ENCODE measurements around the gene SAMD7.
A peak's percentile ranks its signal among the peaks of the same experiment; 100 is the strongest.

Gene SAMD7

DNA sequence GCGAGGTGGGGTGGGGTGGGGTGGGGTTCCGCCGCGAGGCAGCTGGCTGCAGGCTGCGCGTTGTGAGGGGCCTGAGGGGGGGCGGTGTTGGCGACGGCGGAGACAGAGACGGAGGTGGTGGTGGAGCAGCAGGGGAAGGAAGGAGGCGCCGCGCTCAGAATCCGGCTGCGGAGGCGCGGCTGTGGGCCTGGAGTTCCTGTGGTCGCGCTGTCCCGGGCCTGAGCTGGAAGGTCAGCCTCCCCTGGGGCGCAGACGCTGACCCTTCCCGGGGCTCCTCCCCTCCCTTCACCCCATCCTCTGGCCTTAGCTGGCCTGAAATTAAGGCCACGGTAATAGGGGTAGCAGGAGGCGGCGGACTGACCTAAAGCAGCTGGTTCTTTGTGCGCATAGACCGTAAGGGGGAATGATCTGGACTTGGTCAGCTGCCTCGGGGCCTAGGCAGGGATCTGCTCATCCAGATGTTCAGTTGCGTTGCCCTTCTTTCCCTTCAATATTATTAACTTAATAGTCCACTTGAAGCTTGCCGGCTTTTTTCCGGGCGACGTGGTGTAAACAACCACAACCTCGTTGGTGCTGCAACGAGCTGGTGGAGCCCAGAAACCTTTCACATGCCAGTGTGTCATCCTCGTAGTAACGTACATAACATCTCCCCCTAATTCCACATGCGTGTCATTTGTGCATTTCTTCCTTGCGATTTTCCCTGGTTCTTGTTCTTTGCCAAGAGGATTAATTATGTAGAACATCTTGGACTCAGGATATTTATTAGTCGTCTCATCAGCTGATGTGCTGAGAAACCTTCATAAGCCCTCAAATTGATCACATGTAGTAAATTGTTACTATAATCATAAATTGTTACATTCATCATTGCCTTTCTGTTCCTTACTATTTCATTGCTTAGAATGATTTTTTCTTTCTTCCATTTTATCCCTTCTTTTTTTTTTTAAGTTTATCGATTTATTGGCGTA lies 55.9 kb downstream of the SAMD7 start:
- DNase-seq: peak; percentile 85

- no peak for DNase-seq
These were observed 57.0 kb downstream of the SAMD7 start for GRCh38 chr3:169968224-169968885.

DNA sequence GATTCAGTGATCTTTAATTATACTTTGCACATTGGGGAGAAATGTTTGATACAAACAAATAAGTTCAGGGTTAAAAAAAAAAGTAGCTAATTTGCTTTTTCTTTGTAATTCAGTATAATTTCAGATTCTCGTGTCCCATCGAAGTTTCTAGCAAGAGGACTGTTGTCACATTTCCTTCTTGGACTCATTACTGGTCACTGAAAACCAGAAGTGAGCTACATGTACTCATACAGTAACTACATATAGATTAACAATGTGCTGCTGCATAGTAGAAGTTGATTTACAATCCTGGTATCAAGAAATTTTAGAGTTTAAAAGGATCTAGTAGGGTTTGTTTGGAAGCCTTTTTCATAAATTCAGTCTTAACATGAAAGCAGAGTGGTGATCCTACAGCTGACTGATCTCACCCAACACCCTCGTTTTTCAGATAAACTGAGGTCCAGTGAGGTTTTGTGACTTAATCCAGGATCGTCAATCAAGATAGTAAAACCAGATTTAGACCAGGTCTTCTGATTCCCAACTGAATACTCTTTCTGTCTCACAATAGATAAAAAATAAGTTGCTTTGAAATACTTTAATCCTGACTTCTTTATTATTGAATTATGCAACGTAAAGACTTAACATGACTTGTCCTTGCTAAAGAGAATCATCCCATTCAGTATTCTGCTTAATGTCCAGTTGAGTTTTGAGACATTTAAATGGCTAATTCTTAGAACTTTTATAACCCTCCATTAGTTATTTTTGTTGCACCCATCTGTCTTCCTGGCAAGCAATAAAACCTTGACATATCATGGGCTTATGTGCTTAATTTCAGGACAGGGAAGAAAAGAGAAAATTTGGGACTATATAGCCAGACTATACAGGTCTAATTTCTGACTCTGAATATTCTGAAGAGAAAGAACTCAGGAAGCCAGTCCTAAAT lies 58.1 kb downstream of the SAMD7 start:
- no peak for DNase-seq

GRCh38 chr3:169970847-169971246 lies 59.5 kb downstream of the SAMD7 start:
- DNase-seq: no peak

GRCh38 chr3:169971522-169971921 lies 60.1 kb downstream of the SAMD7 start:
- no peak for DNase-seq

DNA sequence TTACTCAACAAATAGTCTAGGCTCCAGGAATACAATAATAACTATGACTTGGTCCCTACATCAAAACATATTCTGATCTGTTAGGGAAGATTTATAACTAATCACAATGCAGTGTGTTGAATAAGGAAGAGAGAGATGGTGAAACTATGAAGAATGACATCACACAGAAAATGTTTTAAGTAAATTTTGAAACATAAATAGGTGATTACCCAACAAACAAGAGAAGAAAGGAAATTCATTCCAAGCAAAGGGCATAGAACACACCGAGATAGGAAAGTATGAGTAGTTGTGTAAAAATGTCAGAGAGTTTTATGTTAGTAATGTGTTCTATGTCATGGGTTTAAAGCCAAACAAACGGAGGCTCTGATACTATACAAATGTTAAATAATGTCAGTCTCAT lies 68.7 kb downstream of the SAMD7 start:
- DNase-seq: no peak

GRCh38 chr3:169984292-169984691 lies 72.9 kb downstream of the SAMD7 start:
- DNase-seq: no peak
